ENCODE results near the gene CARD18.
"Not testable (repeated sequence)": the region's sequence is repeated elsewhere in the genome, so short reads cannot be mapped to it uniquely, and the experiment has no call there.

The CARD18 gene

GRCh38 chr11:105109321-105109720, 30.2 kb downstream of the CARD18 start:
- H3K9ac ChIP-seq (ENCODE audit: low read depth, low read length, poor library complexity, severe bottlenecking), result no peak overlapping the region
- peaks cover 12% of the 10 kb centered on the region for H3K4me1 ChIP-seq (ENCODE audit: insufficient read depth, low read length, poor library complexity, severe bottlenecking)
- no peaks in the 10 kb centered on the region for H3K79me2 ChIP-seq (ENCODE audit: insufficient read depth, low read length)
- H3K9me2 ChIP-seq (replicated peaks; ENCODE audit: low read depth, low read length), result no peaks in the 10 kb centered on the region
- H3K4me2 ChIP-seq (ENCODE audit: low read depth, low read length, poor library complexity, severe bottlenecking), result no peak overlapping the region
- H3K9me3 ChIP-seq (ENCODE audit: insufficient read depth, low read depth, low read length), result no peaks in the 10 kb centered on the region
- no peaks in the 10 kb centered on the region for H4K20me1 ChIP-seq (ENCODE audit: insufficient read depth, low read length, poor library complexity, severe bottlenecking)
- TF ChIP-seq, protein P1, sequence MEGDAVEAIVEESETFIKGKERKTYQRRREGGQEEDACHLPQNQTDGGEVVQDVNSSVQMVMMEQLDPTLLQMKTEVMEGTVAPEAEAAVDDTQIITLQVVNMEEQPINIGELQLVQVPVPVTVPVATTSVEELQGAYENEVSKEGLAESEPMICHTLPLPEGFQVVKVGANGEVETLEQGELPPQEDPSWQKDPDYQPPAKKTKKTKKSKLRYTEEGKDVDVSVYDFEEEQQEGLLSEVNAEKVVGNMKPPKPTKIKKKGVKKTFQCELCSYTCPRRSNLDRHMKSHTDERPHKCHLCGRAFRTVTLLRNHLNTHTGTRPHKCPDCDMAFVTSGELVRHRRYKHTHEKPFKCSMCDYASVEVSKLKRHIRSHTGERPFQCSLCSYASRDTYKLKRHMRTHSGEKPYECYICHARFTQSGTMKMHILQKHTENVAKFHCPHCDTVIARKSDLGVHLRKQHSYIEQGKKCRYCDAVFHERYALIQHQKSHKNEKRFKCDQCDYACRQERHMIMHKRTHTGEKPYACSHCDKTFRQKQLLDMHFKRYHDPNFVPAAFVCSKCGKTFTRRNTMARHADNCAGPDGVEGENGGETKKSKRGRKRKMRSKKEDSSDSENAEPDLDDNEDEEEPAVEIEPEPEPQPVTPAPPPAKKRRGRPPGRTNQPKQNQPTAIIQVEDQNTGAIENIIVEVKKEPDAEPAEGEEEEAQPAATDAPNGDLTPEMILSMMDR (conservative IDR thresholded peaks at IDR 0.05; ENCODE audit: low read length), result no peak
- TF ChIP-seq EZH2phosphoT487 (IDR thresholded peaks at IDR 0.05; ENCODE audit: borderline replicate concordance), result no peak
- H3K4me3 ChIP-seq (ENCODE audit: low read length, poor library complexity, severe bottlenecking), result no peak overlapping the region
- H3K27me3 ChIP-seq (ENCODE audit: insufficient read depth, low read length, poor library complexity, severe bottlenecking), result no peaks in the 10 kb centered on the region
- H3K36me3 ChIP-seq (ENCODE audit: insufficient read depth, low read length), result no peaks in the 10 kb centered on the region
- H3F3A ChIP-seq (ENCODE audit: low read depth), result no peaks in the 10 kb centered on the region
- no peak overlapping the region for H2AFZ ChIP-seq (ENCODE audit: low read length)

- H4K20me1 ChIP-seq (ENCODE audit: insufficient read depth, low read length, poor library complexity, severe bottlenecking), result no peaks in the 10 kb centered on the region
- H3K9ac ChIP-seq (ENCODE audit: low read depth, low read length, poor library complexity, severe bottlenecking), result no peak overlapping the region
- TF ChIP-seq, protein P1 (conservative IDR thresholded peaks at IDR 0.05; ENCODE audit: low read length), result no peak
- no peak for TF ChIP-seq EZH2phosphoT487 (IDR thresholded peaks at IDR 0.05; ENCODE audit: borderline replicate concordance)
- no peaks in the 10 kb centered on the region for H3K9me3 ChIP-seq (ENCODE audit: insufficient read depth, low read depth, low read length)
- H3K4me2 ChIP-seq (ENCODE audit: low read depth, low read length, poor library complexity, severe bottlenecking), result no peak overlapping the region
- H3K27me3 ChIP-seq (ENCODE audit: insufficient read depth, low read length, poor library complexity, severe bottlenecking), result no peaks in the 10 kb centered on the region
- H3K9me2 ChIP-seq (replicated peaks; ENCODE audit: low read depth, low read length), result no peaks in the 10 kb centered on the region
- peaks cover 17% of the 10 kb centered on the region for H3K4me1 ChIP-seq (ENCODE audit: insufficient read depth, low read length, poor library complexity, severe bottlenecking)
- no peaks in the 10 kb centered on the region for H3F3A ChIP-seq (ENCODE audit: low read depth)
- no peaks in the 10 kb centered on the region for H3K79me2 ChIP-seq (ENCODE audit: insufficient read depth, low read length)
- H2AFZ ChIP-seq (ENCODE audit: low read length), result no peak overlapping the region
- no peak overlapping the region for H3K4me3 ChIP-seq (ENCODE audit: low read length, poor library complexity, severe bottlenecking)
- H3K36me3 ChIP-seq (ENCODE audit: insufficient read depth, low read length), result no peaks in the 10 kb centered on the region
These were observed 31.3 kb downstream of the CARD18 start for GRCh38 chr11:105108247-105108646.

DNA sequence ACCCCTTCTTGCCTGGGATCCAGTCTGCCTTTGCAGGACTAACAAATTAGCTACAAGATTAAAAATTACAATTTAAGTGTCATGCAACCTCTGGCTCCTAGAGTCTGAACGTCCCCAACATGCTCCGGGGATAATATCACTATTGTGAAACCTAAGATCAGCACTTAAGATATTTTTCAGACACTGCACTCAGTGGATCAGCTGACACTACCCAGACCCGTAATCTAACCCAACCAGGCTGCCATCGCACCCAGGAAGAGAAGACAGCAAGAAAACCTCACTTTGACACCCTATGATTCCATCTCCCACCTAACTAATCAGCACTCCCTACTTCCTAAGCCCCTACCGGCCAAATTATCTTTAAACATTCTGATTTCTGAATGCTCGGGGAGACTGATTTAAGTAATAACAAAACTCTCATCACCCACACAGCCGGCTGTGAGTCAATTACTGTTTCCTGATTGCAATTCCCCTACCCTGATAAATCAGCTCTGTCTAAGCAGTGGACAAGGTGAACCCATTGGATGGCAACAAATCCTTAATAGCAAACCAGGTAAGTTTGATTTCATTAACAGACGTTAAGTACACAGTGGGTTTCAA, 32.2 kb downstream of the CARD18 start:
- H3K9me3 ChIP-seq (ENCODE audit: insufficient read depth, low read depth, low read length); H3K4me2 ChIP-seq (ENCODE audit: low read depth, low read length, poor library complexity, severe bottlenecking); H3K36me3 ChIP-seq (ENCODE audit: insufficient read depth, low read length); H3F3A ChIP-seq (ENCODE audit: low read depth); H3K79me2 ChIP-seq (ENCODE audit: insufficient read depth, low read length); H3K27me3 ChIP-seq (ENCODE audit: insufficient read depth, low read length, poor library complexity, severe bottlenecking); H3K9me2 ChIP-seq (replicated peaks; ENCODE audit: low read depth, low read length); H3K9ac ChIP-seq (ENCODE audit: low read depth, low read length, poor library complexity, severe bottlenecking); H2AFZ ChIP-seq (ENCODE audit: low read length); H3K4me3 ChIP-seq (ENCODE audit: low read length, poor library complexity, severe bottlenecking); H4K20me1 ChIP-seq (ENCODE audit: insufficient read depth, low read length, poor library complexity, severe bottlenecking): not testable (repeated sequence)
- peaks cover 17% of the 10 kb centered on the region for H3K4me1 ChIP-seq (ENCODE audit: insufficient read depth, low read length, poor library complexity, severe bottlenecking)

GRCh38 chr11:105106140-105106539, 33.4 kb downstream of the CARD18 start:
- Histone ChIP-seq H3F3A (ENCODE audit: low read depth) (no peaks in the 10 kb centered on the region), H3K36me3 (ENCODE audit: insufficient read depth, low read length) (no peaks in the 10 kb centered on the region), H2AFZ (ENCODE audit: low read length) (no peak overlapping the region), H3K27me3 (ENCODE audit: insufficient read depth, low read length, poor library complexity, severe bottlenecking) (no peaks in the 10 kb centered on the region), H4K20me1 (ENCODE audit: insufficient read depth, low read length, poor library complexity, severe bottlenecking) (no peaks in the 10 kb centered on the region), H3K4me3 (ENCODE audit: low read length, poor library complexity, severe bottlenecking) (no peak overlapping the region), H3K79me2 (ENCODE audit: insufficient read depth, low read length) (no peaks in the 10 kb centered on the region), H3K9me3 (ENCODE audit: insufficient read depth, low read depth, low read length) (no peaks in the 10 kb centered on the region), H3K4me2 (ENCODE audit: low read depth, low read length, poor library complexity, severe bottlenecking) (no peak overlapping the region), H3K9me2 (replicated peaks; ENCODE audit: low read depth, low read length) (no peaks in the 10 kb centered on the region), H3K9ac (ENCODE audit: low read depth, low read length, poor library complexity, severe bottlenecking) (no peak overlapping the region), H3K4me1 (ENCODE audit: insufficient read depth, low read length, poor library complexity, severe bottlenecking) (peaks cover 17% of the 10 kb centered on the region)
- no peak for TF ChIP-seq EZH2phosphoT487 (IDR thresholded peaks at IDR 0.05; ENCODE audit: borderline replicate concordance)
- TF ChIP-seq, protein P1 (conservative IDR thresholded peaks at IDR 0.05; ENCODE audit: low read length), result no peak
